BE2C (cell line): ENCODE measurements around the gene SSBP3.
"Not testable (repeated sequence)": the region's sequence is repeated elsewhere in the genome, so short reads cannot be mapped to it uniquely, and the experiment has no call there.

Experiments used
- DNase-seq: peaks from one replicate; pipeline ENCODE4 v3.0.0-alpha.2; 2020
- H3K27me3 ChIP-seq: fragments of 250-450 bp; sonication (Bioruptor Pico); 2 replicates; pipeline ENCODE4 v1.5.1; 2020; ENCODE audit warnings: mild to moderate bottlenecking
- H3K36me3 ChIP-seq: fragments of 250-450 bp; sonication (Bioruptor Pico); 2 replicates; pipeline ENCODE4 v1.5.1; 2020; ENCODE audit warnings: mild to moderate bottlenecking
- H3K4me1 ChIP-seq: fragments of 250-450 bp; sonication (Bioruptor Pico); 2 replicates; pipeline ENCODE4 v1.5.1; 2020
- H3K4me3 ChIP-seq: 2 replicates; pipeline ENCODE4 v1.5.1; 2011; ENCODE audit warnings: low read depth, low read length
- H3K9me3 ChIP-seq: fragments of 250-450 bp; sonication (Bioruptor Pico); 2 replicates; pipeline ENCODE4 v1.5.1; 2020
- TF ChIP-seq, protein P1 (sequence below): IDR thresholded peaks from 2 replicates; pipeline ENCODE4 v1.5.1; 2012; ENCODE audit warnings: mild to moderate bottlenecking, low read depth, low read length

The SSBP3 gene

GRCh38 chr1:54350360-54350759 lies 55.8 kb downstream of the SSBP3 start:
- Histone ChIP-seq H3K27me3 (no peaks in the 10 kb centered on the region), H3K4me3 (no peak overlapping the region), H3K9me3 (no peaks in the 10 kb centered on the region), H3K36me3 (no peaks in the 10 kb centered on the region), H3K4me1 (peaks cover 31% of the 10 kb centered on the region)
- DNase-seq, result no peak
- TF ChIP-seq, protein P1, sequence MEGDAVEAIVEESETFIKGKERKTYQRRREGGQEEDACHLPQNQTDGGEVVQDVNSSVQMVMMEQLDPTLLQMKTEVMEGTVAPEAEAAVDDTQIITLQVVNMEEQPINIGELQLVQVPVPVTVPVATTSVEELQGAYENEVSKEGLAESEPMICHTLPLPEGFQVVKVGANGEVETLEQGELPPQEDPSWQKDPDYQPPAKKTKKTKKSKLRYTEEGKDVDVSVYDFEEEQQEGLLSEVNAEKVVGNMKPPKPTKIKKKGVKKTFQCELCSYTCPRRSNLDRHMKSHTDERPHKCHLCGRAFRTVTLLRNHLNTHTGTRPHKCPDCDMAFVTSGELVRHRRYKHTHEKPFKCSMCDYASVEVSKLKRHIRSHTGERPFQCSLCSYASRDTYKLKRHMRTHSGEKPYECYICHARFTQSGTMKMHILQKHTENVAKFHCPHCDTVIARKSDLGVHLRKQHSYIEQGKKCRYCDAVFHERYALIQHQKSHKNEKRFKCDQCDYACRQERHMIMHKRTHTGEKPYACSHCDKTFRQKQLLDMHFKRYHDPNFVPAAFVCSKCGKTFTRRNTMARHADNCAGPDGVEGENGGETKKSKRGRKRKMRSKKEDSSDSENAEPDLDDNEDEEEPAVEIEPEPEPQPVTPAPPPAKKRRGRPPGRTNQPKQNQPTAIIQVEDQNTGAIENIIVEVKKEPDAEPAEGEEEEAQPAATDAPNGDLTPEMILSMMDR, result no peak

DNA sequence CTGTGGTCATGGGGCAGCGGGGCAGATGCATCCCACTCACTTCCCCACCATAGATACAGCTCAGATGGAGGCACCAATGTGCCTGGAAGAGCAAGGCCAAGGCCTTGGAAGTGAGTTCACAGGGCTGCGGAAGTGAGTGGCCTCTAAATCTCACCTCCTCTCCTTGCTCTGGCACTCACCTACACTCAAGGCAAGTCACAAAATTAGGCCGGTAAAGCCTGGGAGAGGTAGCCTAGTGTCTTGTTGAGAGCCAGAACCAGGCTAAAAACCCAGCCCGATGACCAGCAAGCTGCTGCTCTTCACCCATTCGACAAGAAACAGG lies 57.5 kb downstream of the SSBP3 start:
- Histone ChIP-seq H3K27me3 (no peaks in the 10 kb centered on the region), H3K9me3 (no peaks in the 10 kb centered on the region), H3K4me3 (no peak overlapping the region), H3K36me3 (no peaks in the 10 kb centered on the region), H3K4me1 (peaks cover 16% of the 10 kb centered on the region)
- TF ChIP-seq, protein P1, result no peak
- DNase-seq, result no peak

DNA sequence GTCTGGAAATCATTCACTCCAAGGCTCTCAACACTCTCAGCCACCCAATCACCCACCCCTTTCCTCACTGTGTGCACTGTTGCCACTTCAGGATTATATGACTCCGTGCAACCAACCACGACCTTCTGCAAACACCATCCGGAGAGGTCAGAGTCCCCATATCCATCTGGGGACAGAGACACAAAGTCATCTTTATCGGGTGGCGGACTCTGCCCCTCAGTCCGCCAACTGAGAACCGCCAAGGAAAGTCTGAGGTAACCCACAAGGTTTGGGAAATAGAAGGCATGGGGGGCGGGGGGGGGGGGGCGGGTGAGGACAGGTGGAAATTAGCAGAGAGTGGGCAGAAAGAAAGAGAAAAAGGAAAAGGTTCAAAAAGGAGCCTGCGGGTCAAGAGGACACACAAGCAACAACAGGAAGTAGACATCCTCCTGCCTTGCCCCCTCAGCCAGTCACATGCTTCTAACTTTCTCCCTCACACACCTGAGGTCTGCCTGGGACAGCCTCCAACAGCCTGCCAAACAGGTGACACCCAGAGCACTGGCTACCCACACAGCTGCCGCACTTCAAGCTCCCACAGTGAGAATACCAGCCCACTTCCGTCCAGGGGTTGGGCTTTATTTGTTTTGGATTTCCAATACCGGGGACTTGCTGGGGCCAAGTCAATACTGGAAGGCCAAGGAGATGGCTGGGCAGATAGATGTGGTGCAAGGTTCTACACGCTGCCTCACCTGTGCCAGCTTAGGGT lies 58.1 kb downstream of the SSBP3 start:
- no peaks in the 10 kb centered on the region for H3K36me3 ChIP-seq
- TF ChIP-seq, protein P1, result no peak
- DNase-seq, result no peak
- H3K4me1 ChIP-seq, result peaks cover 11% of the 10 kb centered on the region
- H3K27me3 ChIP-seq, result no peaks in the 10 kb centered on the region
- no peak overlapping the region for H3K4me3 ChIP-seq
- H3K9me3 ChIP-seq, result no peaks in the 10 kb centered on the region

GRCh38 chr1:54347261-54347954 lies 58.8 kb downstream of the SSBP3 start:
- Histone ChIP-seq H3K4me1 (peaks cover 11% of the 10 kb centered on the region), H3K36me3 (no peaks in the 10 kb centered on the region), H3K27me3 (no peaks in the 10 kb centered on the region), H3K4me3 (no peak overlapping the region), H3K9me3 (no peaks in the 10 kb centered on the region)
- TF ChIP-seq, protein P1, result no peak
- DNase-seq, result no peak

- not testable (repeated sequence) for H3K4me1 ChIP-seq, H3K4me3 ChIP-seq, DNase-seq, H3K9me3 ChIP-seq, H3K27me3 ChIP-seq, H3K36me3 ChIP-seq
These were observed 60.6 kb downstream of the SSBP3 start for GRCh38 chr1:54345548-54345947.

GRCh38 chr1:54345116-54345515 lies 61.1 kb downstream of the SSBP3 start:
- no peaks in the 10 kb centered on the region for H3K9me3 ChIP-seq
- H3K4me3 ChIP-seq, result no peak overlapping the region
- peaks cover 2% of the 10 kb centered on the region for H3K4me1 ChIP-seq
- TF ChIP-seq, protein P1, result no peak
- DNase-seq, result no peak
- H3K36me3 ChIP-seq, result no peaks in the 10 kb centered on the region
- H3K27me3 ChIP-seq, result no peaks in the 10 kb centered on the region
